ENCODE measurements around the gene NCOA7. TPM values are rescaled to one million over a fixed set of nuclear protein-coding genes. Genes with fewer than 3 reads are reported as not detected.

Gene NCOA7
- total and polyA plus RNA-seq, 9 of the 15 experiments (the other 6 are each of a cell fraction or from before 2014, with no cell fraction given), result 5.8 to 14.6 (median 9.3) TPM

DNA sequence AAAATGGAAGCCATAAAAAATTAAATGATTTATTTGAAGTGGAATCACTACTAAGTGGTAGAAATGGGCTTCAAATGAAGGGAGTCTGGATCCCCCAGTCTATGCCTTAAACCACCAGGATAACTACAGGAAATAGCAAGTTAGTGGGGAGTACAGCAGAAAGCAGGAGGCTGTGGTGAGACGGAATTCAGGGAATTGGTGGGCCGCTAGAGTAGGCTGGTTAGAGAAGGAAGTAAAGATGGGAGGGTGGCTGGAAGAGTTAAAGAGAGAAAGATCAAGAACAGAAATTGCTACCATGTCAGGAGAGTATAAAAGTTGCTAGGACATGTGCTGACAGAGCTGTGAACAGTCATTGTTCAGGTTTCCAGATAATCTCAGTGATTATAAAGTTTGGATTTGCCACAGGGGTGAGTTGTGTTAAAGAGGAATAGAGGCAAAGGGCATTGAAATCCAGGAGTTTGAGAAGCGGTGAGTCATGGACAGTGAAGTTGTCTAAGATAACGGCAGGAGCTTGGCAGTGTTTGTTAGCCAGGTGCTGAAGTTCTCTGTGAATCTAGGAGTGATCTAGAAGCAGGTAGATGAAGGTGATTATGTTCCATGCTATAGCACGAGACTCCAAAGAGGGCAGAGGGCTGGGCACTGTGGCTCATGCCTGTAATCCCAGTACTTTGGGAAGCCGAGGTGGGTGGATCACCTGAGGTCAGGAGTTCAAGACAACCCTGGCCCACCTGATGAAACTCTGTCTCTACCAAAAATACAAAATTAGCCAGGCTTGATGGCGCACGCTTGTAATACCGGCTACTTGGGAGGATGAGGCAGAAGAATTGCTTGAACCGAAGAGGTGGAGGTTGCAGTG, 152.1 kb downstream of the NCOA7 start (continued):
- TF ChIP-seq, protein P1, sequence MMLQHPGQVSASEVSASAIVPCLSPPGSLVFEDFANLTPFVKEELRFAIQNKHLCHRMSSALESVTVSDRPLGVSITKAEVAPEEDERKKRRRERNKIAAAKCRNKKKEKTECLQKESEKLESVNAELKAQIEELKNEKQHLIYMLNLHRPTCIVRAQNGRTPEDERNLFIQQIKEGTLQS (IDR thresholded peaks at IDR 0.05), result peak; percentile 78
- TF ChIP-seq, protein P1 (CRISPR knock-in tag; conservative IDR thresholded peaks at IDR 0.05), result no peak
- TF ChIP-seq, protein P2, sequence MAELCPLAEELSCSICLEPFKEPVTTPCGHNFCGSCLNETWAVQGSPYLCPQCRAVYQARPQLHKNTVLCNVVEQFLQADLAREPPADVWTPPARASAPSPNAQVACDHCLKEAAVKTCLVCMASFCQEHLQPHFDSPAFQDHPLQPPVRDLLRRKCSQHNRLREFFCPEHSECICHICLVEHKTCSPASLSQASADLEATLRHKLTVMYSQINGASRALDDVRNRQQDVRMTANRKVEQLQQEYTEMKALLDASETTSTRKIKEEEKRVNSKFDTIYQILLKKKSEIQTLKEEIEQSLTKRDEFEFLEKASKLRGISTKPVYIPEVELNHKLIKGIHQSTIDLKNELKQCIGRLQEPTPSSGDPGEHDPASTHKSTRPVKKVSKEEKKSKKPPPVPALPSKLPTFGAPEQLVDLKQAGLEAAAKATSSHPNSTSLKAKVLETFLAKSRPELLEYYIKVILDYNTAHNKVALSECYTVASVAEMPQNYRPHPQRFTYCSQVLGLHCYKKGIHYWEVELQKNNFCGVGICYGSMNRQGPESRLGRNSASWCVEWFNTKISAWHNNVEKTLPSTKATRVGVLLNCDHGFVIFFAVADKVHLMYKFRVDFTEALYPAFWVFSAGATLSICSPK (IDR thresholded peaks at IDR 0.05; ENCODE audit: borderline replicate concordance), result no peak
- TF ChIP-seq ZBTB1 (CRISPR knock-in tag; IDR thresholded peaks at IDR 0.05; ENCODE audit: borderline replicate concordance, low read depth), result no peak
- no peak for TF ChIP-seq NEUROD1 (IDR thresholded peaks at IDR 0.05; ENCODE audit: borderline replicate concordance, low read depth, low read length, partially characterized antibody)
- no peak for TF ChIP-seq ZNF316 (IDR thresholded peaks at IDR 0.05)
- no peak for TF ChIP-seq EHMT2 (IDR thresholded peaks at IDR 0.05)
- no peak for TF ChIP-seq LARP7 (IDR thresholded peaks at IDR 0.05)
- TF ChIP-seq, protein P3, sequence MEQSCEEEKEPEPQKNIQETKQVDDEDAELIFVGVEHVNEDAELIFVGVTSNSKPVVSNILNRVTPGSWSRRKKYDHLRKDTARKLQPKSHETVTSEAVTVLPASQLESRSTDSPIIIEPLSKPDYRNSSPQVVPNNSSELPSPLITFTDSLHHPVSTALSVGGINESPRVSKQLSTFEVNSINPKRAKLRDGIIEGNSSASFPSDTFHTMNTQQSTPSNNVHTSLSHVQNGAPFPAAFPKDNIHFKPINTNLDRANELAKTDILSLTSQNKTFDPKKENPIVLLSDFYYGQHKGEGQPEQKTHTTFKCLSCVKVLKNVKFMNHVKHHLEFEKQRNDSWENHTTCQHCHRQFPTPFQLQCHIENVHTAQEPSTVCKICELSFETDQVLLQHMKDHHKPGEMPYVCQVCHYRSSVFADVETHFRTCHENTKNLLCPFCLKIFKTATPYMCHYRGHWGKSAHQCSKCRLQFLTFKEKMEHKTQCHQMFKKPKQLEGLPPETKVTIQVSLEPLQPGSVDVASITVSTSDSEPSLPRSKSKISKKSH (CRISPR knock-in tag; IDR thresholded peaks at IDR 0.05), result no peak
- no peak for TF ChIP-seq ZNF12 (CRISPR knock-in tag; IDR thresholded peaks at IDR 0.05)
- no peak for TF ChIP-seq PRMT5 (CRISPR knock-in tag; IDR thresholded peaks at IDR 0.05)
- no peak for TF ChIP-seq ZBTB8A (IDR thresholded peaks at IDR 0.05; ENCODE audit: partially characterized antibody)
- TF ChIP-seq, protein P4, sequence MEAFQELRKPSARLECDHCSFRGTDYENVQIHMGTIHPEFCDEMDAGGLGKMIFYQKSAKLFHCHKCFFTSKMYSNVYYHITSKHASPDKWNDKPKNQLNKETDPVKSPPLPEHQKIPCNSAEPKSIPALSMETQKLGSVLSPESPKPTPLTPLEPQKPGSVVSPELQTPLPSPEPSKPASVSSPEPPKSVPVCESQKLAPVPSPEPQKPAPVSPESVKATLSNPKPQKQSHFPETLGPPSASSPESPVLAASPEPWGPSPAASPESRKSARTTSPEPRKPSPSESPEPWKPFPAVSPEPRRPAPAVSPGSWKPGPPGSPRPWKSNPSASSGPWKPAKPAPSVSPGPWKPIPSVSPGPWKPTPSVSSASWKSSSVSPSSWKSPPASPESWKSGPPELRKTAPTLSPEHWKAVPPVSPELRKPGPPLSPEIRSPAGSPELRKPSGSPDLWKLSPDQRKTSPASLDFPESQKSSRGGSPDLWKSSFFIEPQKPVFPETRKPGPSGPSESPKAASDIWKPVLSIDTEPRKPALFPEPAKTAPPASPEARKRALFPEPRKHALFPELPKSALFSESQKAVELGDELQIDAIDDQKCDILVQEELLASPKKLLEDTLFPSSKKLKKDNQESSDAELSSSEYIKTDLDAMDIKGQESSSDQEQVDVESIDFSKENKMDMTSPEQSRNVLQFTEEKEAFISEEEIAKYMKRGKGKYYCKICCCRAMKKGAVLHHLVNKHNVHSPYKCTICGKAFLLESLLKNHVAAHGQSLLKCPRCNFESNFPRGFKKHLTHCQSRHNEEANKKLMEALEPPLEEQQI (IDR thresholded peaks at IDR 0.05), result no peak
- no peak for TF ChIP-seq PCBP1 (IDR thresholded peaks at IDR 0.05; ENCODE audit: low read depth, low read length, poor library complexity, severe bottlenecking)
- TF ChIP-seq, protein P5, sequence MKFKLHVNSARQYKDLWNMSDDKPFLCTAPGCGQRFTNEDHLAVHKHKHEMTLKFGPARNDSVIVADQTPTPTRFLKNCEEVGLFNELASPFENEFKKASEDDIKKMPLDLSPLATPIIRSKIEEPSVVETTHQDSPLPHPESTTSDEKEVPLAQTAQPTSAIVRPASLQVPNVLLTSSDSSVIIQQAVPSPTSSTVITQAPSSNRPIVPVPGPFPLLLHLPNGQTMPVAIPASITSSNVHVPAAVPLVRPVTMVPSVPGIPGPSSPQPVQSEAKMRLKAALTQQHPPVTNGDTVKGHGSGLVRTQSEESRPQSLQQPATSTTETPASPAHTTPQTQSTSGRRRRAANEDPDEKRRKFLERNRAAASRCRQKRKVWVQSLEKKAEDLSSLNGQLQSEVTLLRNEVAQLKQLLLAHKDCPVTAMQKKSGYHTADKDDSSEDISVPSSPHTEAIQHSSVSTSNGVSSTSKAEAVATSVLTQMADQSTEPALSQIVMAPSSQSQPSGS (CRISPR knock-in tag; IDR thresholded peaks at IDR 0.05), result no peak
- no peak for TF ChIP-seq BCOR (IDR thresholded peaks at IDR 0.05)
- no peak for TF ChIP-seq NR4A1 (CRISPR knock-in tag; IDR thresholded peaks at IDR 0.05)
- TF ChIP-seq NR4A1 (tag; IDR thresholded peaks at IDR 0.05), result no peak
- TF ChIP-seq, protein P6, sequence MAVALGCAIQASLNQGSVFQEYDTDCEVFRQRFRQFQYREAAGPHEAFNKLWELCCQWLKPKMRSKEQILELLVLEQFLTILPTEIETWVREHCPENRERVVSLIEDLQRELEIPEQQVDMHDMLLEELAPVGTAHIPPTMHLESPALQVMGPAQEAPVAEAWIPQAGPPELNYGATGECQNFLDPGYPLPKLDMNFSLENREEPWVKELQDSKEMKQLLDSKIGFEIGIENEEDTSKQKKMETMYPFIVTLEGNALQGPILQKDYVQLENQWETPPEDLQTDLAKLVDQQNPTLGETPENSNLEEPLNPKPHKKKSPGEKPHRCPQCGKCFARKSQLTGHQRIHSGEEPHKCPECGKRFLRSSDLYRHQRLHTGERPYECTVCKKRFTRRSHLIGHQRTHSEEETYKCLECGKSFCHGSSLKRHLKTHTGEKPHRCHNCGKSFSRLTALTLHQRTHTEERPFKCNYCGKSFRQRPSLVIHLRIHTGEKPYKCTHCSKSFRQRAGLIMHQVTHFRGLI (CRISPR knock-in tag; IDR thresholded peaks at IDR 0.05), result no peak
